Neuronal stem cell (in vitro differentiated cells): ENCODE data around the gene MTOR.

Source experiments
- DNase-seq: peaks from one replicate; pipeline ENCODE4 v3.0.0-alpha.2; 2013; ENCODE audit warnings: low spot score
- H2AFZ ChIP-seq: one replicate; pipeline ENCODE4 v1.6.1; 2013; ENCODE audit warnings: mild to moderate bottlenecking, low read length, inconsistent platforms
- H2AK5ac ChIP-seq: 2 replicates; pipeline ENCODE4 v1.6.1; 2013; ENCODE audit warnings: low read depth, mild to moderate bottlenecking, inconsistent platforms, low read length, moderate library complexity, mixed read lengths
- H2BK120ac ChIP-seq: 2 replicates; pipeline ENCODE4 v1.6.1; 2013; ENCODE audit warnings: low read depth, mild to moderate bottlenecking, inconsistent platforms, low read length, moderate library complexity, mixed read lengths
- H2BK12ac ChIP-seq: one replicate; pipeline ENCODE4 v1.6.1; 2013; ENCODE audit warnings: low read length, inconsistent platforms
- H2BK15ac ChIP-seq: 2 replicates; pipeline ENCODE4 v1.6.1; 2013; ENCODE audit warnings: mild to moderate bottlenecking, low read length, inconsistent platforms, mixed read lengths
- H2BK5ac ChIP-seq: one replicate; pipeline ENCODE4 v1.6.1; 2013; ENCODE audit warnings: inconsistent platforms, mild to moderate bottlenecking, low read length, moderate library complexity
- H3K14ac ChIP-seq: one replicate; pipeline ENCODE4 v1.6.1; 2013; ENCODE audit warnings: low read length, inconsistent platforms
- H3K18ac ChIP-seq: 2 replicates; pipeline ENCODE4 v1.6.1; 2013; ENCODE audit warnings: low read length, inconsistent platforms
- H3K23ac ChIP-seq: 2 replicates; pipeline ENCODE4 v1.6.1; 2013; ENCODE audit warnings: low read depth, mild to moderate bottlenecking, mixed read lengths, low read length, inconsistent platforms; ENCODE audit not compliant: poor library complexity
- H3K27ac ChIP-seq: replicated peaks from 3 replicates; pipeline ENCODE4 v1.5.1; 2013; ENCODE audit warnings: low read length, inconsistent platforms
- H3K27me3 ChIP-seq, 3 experiments: 2 replicates each; pipeline ENCODE4 v1.6.1; 2013; ENCODE audit warnings: low read length in 3 of 3, mild to moderate bottlenecking in 2 of 3, inconsistent platforms in 1 of 3, low read depth in 1 of 3, mixed read lengths in 1 of 3, moderate library complexity in 1 of 3; ENCODE audit not compliant: control insufficient read depth in 3 of 3, insufficient read depth in 3 of 3
- H3K36me3 ChIP-seq, 2 donors: replicated peaks in 1 of 2; 2 replicates each; pipeline ENCODE4 v1.6.1; 2013; ENCODE audit warnings: low read length in 2 of 2; ENCODE audit not compliant: control insufficient read depth in 2 of 2, insufficient read depth in 2 of 2
- H3K4ac ChIP-seq: 2 replicates; pipeline ENCODE4 v1.6.1; 2013; ENCODE audit warnings: inconsistent platforms, mild to moderate bottlenecking, low read length, moderate library complexity
- H3K4me1 ChIP-seq, 2 donors: 1 replicate in 1 of 2; 2 replicates in 1 of 2; pipeline ENCODE4 v1.6.1; 2013; ENCODE audit warnings: low read length in 2 of 2, low read depth in 1 of 2; ENCODE audit not compliant: control insufficient read depth in 2 of 2, insufficient read depth in 1 of 2
- H3K4me2 ChIP-seq: one replicate; pipeline ENCODE4 v1.6.1; 2013; ENCODE audit warnings: mild to moderate bottlenecking, low read length, inconsistent platforms; ENCODE audit not compliant: insufficient read depth, poor library complexity, severe bottlenecking
- H3K4me3 ChIP-seq, 2 donors: 2 replicates each; pipeline ENCODE4 v1.5.1; 2013; ENCODE audit warnings: low read length in 2 of 2, mild to moderate bottlenecking in 2 of 2, inconsistent platforms in 1 of 2, moderate library complexity in 1 of 2
- H3K79me1 ChIP-seq: one replicate; pipeline ENCODE4 v1.6.1; 2013; ENCODE audit warnings: low read depth, mild to moderate bottlenecking, inconsistent platforms, low read length, moderate library complexity
- H3K9ac ChIP-seq: one replicate; pipeline ENCODE4 v1.6.1; 2013; ENCODE audit warnings: mild to moderate bottlenecking, low read depth, low read length, inconsistent platforms; ENCODE audit not compliant: poor library complexity
- H3K9me3 ChIP-seq, 2 donors: replicated peaks in 1 of 2; 2 replicates each; pipeline versions ENCODE3 to v1.6.1; 2013; ENCODE audit warnings: low read length in 2 of 2, mild to moderate bottlenecking in 2 of 2, inconsistent platforms in 1 of 2, low read depth in 1 of 2, mixed read lengths in 1 of 2, moderate library complexity in 1 of 2; ENCODE audit not compliant: control insufficient read depth in 2 of 2, insufficient read depth in 1 of 2
- H4K8ac ChIP-seq: one replicate; pipeline ENCODE4 v1.6.1; 2013; ENCODE audit warnings: low read depth, mild to moderate bottlenecking, inconsistent platforms, low read length, moderate library complexity
- H4K91ac ChIP-seq: one replicate; pipeline ENCODE4 v1.6.1; 2013; ENCODE audit warnings: low read length, low read depth, mild to moderate bottlenecking, inconsistent platforms; ENCODE audit not compliant: poor library complexity
- WGBS, 2 donors: extraction: QIAGEN DNeasy Blood & Tissue Kit; methylation state at CpG; one replicate each; pipeline ENCODE4 v1.1.7; 2013; ENCODE audit warnings: missing lambda C conversion rate in 2 of 2, mixed read lengths in 1 of 2; ENCODE audit not compliant: insufficient read length in 2 of 2, insufficient replicate concordance in 1 of 2; ENCODE audit errors: extremely low coverage in 2 of 2; 5-methylcytosine and 5-hydroxymethylcytosine counted together

Gene MTOR

DNA sequence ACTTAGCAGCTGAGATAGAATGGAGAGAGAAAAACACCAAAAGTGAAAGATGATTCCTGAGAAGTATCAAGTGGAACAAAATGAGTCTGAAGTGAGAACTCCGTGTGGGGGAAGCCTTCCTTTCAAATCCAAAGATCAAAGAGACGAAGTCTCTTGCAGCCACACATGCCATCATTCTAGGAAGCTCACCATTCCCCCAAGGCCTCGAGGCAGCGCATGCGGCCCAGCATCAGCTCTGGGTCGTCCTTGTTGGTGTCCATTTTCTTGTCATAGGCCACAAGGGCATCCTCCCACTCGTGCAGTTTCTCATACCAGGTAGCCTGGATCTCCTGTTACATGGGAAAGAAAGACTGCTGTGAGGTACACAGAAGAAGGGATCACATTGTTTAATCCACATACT, 105.4 kb downstream of the MTOR start:
- Histone ChIP-seq H3K14ac (no peak overlapping the region), H2BK15ac (no peak overlapping the region), H2BK12ac (no peak overlapping the region), H2AK5ac (no peak overlapping the region), H3K9me3 (no peaks in the 10 kb centered on the region), H3K4me3 (no peak overlapping the region), H2AFZ (no peak overlapping the region), H3K4me2 (no peak overlapping the region), H3K18ac (no peak overlapping the region), H3K36me3 (peaks cover 16 to 67% of the 10 kb centered on the region in 2 donors), H3K27me3 (no peaks in the 10 kb centered on the region), H3K27ac (no peak overlapping the region), H2BK120ac (no peak overlapping the region), H3K4me1 (no peaks in the 10 kb centered on the region), H3K79me1 (no peaks in the 10 kb centered on the region), H3K23ac (no peak overlapping the region), H2BK5ac (no peak overlapping the region), H3K4ac (no peak overlapping the region), H3K9ac (no peak overlapping the region), H4K8ac (no peak overlapping the region), H4K91ac (no peak overlapping the region)
- DNase-seq: no peak
- no CpG with 5 or more reads among the region's 7 CpGs for WGBS, 2 donors

GRCh38 chr1:11156441-11156840, 105.9 kb downstream of the MTOR start:
- no peak overlapping the region for H3K4me3 ChIP-seq
- H4K91ac ChIP-seq: no peak overlapping the region
- no peaks in the 10 kb centered on the region for H3K79me1 ChIP-seq
- no peak overlapping the region for H2BK12ac ChIP-seq
- H2BK15ac ChIP-seq: no peak overlapping the region
- H4K8ac ChIP-seq: no peak overlapping the region
- H2BK120ac ChIP-seq: no peak overlapping the region
- no peak overlapping the region for H2AFZ ChIP-seq
- H3K9me3 ChIP-seq: no peaks in the 10 kb centered on the region
- no peak overlapping the region for H3K23ac ChIP-seq
- H3K27me3 ChIP-seq: no peaks in the 10 kb centered on the region
- no peak overlapping the region for H2BK5ac ChIP-seq
- WGBS, 2 donors: no CpG with 5 or more reads among the region's 3 CpGs
- H3K9ac ChIP-seq: no peak overlapping the region
- H2AK5ac ChIP-seq: no peak overlapping the region
- H3K14ac ChIP-seq: no peak overlapping the region
- no peak for DNase-seq
- H3K4me2 ChIP-seq: no peak overlapping the region
- no peak overlapping the region for H3K4ac ChIP-seq
- peaks cover 16 to 72% of the 10 kb centered on the region in 2 donors for H3K36me3 ChIP-seq
- H3K4me1 ChIP-seq: no peaks in the 10 kb centered on the region
- H3K27ac ChIP-seq: no peak overlapping the region
- no peak overlapping the region for H3K18ac ChIP-seq

GRCh38 chr1:11153184-11153583, 109.2 kb downstream of the MTOR start:
- H3K27me3 ChIP-seq: no peaks in the 10 kb centered on the region
- H3K79me1 ChIP-seq: no peaks in the 10 kb centered on the region
- H2BK5ac ChIP-seq: no peak overlapping the region
- no peak for DNase-seq
- H3K4me3 ChIP-seq: no peak overlapping the region
- H3K9ac ChIP-seq: no peak overlapping the region
- WGBS, 2 donors: no CpG with 5 or more reads among the region's 3 CpGs
- no peak overlapping the region for H2BK12ac ChIP-seq
- H4K8ac ChIP-seq: no peak overlapping the region
- H3K27ac ChIP-seq: no peak overlapping the region
- no peaks in the 10 kb centered on the region for H3K9me3 ChIP-seq
- H3K36me3 ChIP-seq: peaks cover 29 to 91% of the 10 kb centered on the region in 2 donors
- no peak overlapping the region for H3K14ac ChIP-seq
- no peak overlapping the region for H3K4ac ChIP-seq
- H2AFZ ChIP-seq: no peak overlapping the region
- no peaks in the 10 kb centered on the region for H3K4me1 ChIP-seq
- H3K4me2 ChIP-seq: no peak overlapping the region
- H3K18ac ChIP-seq: no peak overlapping the region
- no peak overlapping the region for H4K91ac ChIP-seq
- H2AK5ac ChIP-seq: no peak overlapping the region
- H2BK120ac ChIP-seq: no peak overlapping the region
- no peak overlapping the region for H2BK15ac ChIP-seq
- no peak overlapping the region for H3K23ac ChIP-seq

DNA sequence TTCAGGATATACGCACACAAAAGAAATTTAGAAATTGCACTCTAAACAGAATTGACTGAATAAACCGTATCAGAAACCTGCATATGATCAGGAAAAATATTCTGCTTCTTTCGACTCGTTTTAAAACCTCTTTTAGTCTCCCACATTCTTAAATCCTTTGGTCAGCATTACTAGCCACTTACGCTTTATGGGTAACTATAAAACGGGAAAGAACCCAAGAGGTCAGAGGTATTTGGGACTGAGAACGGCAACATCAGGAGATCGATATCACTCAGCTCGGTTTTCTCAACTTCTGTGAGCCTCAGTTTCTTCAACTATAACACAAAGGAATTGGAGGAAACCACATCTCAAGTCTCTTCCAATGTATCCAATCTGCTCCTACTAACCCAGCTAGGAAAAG, 109.6 kb downstream of the MTOR start:
- Histone ChIP-seq H4K8ac (no peak overlapping the region), H3K4ac (no peak overlapping the region), H2AK5ac (no peak overlapping the region), H2BK15ac (no peak overlapping the region), H2AFZ (no peak overlapping the region), H2BK5ac (no peak overlapping the region), H2BK120ac (no peak overlapping the region), H3K4me1 (no peaks in the 10 kb centered on the region), H3K4me2 (no peak overlapping the region), H3K79me1 (no peaks in the 10 kb centered on the region), H2BK12ac (no peak overlapping the region), H3K9ac (no peak overlapping the region), H3K9me3 (no peaks in the 10 kb centered on the region), H3K36me3 (peaks cover 29 to 94% of the 10 kb centered on the region in 2 donors), H3K4me3 (no peak overlapping the region), H3K14ac (no peak overlapping the region), H4K91ac (no peak overlapping the region), H3K27me3 (no peaks in the 10 kb centered on the region), H3K18ac (no peak overlapping the region), H3K23ac (no peak overlapping the region), H3K27ac (no peak overlapping the region)
- no peak for DNase-seq
- no CpG with 5 or more reads among the region's 9 CpGs for WGBS, 2 donors
